Measurements from ENCODE around the gene PF4V1.

DNA sequence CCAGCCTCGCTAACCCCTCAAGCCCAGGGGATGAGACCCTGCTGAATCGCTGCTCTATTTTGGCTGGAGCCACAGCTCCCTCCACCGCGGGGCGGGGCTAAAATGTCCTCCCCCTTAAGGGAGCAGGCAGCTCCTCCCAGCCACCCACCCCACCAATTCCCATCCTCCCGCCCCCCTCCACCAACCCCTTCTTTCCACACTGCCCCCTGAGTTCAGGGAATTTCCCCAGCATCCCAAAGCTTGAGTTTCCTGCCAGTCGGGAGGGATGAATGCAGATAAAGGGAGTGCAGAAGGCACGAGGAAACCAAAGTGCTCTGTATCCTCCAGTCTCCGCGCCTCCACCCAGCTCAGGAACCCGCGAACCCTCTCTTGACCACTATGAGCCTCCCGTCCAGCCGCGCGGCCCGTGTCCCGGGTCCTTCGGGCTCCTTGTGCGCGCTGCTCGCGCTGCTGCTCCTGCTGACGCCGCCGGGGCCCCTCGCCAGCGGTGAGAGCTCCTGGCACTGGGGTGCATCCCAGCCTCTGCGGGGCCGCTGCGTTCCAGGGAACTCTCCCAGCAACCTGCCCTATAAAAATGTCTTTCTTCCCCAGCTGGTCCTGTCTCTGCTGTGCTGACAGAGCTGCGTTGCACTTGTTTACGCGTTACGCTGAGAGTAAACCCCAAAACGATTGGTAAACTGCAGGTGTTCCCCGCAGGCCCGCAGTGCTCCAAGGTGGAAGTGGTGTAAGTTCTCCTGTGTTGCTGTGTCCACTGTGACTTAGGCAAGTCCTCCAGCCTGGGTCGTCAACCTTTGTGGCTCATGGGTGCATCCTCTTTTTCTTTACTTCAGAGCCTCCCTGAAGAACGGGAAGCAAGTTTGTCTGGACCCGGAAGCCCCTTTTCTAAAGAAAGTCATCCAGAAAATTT, 16.5 kb upstream of the PF4V1 start, which contains the start of gene CXCL6:
- TF ChIP-seq, protein P1, sequence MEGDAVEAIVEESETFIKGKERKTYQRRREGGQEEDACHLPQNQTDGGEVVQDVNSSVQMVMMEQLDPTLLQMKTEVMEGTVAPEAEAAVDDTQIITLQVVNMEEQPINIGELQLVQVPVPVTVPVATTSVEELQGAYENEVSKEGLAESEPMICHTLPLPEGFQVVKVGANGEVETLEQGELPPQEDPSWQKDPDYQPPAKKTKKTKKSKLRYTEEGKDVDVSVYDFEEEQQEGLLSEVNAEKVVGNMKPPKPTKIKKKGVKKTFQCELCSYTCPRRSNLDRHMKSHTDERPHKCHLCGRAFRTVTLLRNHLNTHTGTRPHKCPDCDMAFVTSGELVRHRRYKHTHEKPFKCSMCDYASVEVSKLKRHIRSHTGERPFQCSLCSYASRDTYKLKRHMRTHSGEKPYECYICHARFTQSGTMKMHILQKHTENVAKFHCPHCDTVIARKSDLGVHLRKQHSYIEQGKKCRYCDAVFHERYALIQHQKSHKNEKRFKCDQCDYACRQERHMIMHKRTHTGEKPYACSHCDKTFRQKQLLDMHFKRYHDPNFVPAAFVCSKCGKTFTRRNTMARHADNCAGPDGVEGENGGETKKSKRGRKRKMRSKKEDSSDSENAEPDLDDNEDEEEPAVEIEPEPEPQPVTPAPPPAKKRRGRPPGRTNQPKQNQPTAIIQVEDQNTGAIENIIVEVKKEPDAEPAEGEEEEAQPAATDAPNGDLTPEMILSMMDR (IDR thresholded peaks at IDR 0.05; ENCODE audit: insufficient read depth, low read depth, low read length): no peak
- TF ChIP-seq EZH2 (IDR thresholded peaks at IDR 0.05; ENCODE audit: insufficient read depth, low read length): no peak
